ENCODE data around the gene AVP. TPM values are rescaled to one million over a fixed set of nuclear protein-coding genes. Genes with fewer than 3 reads are reported as not detected.

Gene AVP
- total RNA-seq, 2 donors from 2014 or later, result 3.1 TPM; not detected in 1

DNA sequence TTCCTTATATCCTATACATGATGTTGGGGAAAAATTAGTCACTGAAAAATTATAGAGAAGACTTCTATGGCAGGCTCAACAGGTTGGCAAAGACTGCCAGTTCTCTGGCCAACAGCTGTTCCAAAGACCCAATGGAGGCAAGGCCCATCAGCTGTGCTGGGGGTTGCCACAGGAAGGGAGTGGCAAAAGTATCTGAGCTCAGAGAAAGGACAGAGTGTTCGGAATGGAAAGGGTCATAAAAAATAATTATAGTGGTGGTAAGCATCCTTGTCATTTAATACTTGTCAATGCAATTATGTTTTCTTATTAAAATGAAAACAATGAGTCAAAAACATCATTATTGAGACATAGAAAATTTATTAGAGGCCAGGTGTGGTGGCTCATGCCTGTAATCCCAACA lies 39.0 kb upstream of the AVP start:
- Histone ChIP-seq H3K27ac (no peak overlapping the region), H3K4me1 (replicated peaks) (no peaks in the 10 kb centered on the region), H3K36me3 (no peaks in the 10 kb centered on the region), H3K9me3 (no peaks in the 10 kb centered on the region), H3K27me3 (replicated peaks; ENCODE audit: insufficient read depth) (no peaks in the 10 kb centered on the region), H3K4me3 (no peak overlapping the region)
- 72% methylated on average over 1 of the region's 1 CpG for WGBS
- no peak for DNase-seq (ENCODE audit: low spot score)
- intact Hi-C loops (cut with DNase I), result no loop called here
- no peak for TF ChIP-seq POLR2AphosphoS5 (IDR thresholded peaks at IDR 0.05)
- TF ChIP-seq, protein P1, sequence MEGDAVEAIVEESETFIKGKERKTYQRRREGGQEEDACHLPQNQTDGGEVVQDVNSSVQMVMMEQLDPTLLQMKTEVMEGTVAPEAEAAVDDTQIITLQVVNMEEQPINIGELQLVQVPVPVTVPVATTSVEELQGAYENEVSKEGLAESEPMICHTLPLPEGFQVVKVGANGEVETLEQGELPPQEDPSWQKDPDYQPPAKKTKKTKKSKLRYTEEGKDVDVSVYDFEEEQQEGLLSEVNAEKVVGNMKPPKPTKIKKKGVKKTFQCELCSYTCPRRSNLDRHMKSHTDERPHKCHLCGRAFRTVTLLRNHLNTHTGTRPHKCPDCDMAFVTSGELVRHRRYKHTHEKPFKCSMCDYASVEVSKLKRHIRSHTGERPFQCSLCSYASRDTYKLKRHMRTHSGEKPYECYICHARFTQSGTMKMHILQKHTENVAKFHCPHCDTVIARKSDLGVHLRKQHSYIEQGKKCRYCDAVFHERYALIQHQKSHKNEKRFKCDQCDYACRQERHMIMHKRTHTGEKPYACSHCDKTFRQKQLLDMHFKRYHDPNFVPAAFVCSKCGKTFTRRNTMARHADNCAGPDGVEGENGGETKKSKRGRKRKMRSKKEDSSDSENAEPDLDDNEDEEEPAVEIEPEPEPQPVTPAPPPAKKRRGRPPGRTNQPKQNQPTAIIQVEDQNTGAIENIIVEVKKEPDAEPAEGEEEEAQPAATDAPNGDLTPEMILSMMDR (IDR thresholded peaks at IDR 0.05), result no peak
- no peak for TF ChIP-seq POLR2A (IDR thresholded peaks at IDR 0.05)

DNA sequence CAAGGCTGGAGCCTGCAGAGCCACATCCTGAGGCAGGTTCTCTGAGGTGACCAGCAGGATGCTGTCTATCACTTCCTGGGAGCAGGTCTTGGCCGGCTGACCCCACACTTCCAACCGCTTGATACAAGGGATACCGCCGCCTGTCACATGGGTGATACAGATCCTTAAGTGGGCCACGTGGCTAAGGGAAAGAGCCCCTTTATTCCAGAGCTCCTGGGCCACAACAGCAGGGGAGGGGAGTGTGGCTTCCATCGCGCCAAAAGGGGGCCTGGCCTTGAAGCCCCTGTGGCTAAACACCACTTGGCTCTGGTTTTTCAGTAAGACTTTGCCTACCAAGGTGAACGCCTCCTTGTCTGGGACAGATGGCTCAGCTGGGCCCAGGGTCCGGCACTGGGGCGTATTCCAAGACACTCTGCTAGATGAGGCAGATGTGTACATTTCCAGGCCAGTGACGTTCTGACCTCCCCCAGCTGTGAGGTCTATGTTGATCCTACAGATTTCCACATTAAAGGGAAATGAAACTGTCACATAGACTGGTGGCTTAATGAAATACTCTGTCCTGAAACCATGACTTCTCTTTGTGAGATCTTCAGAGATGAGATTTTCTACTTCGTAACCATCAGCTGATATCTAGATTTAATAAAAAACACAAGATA lies 37.6 kb upstream of the AVP start:
- intact Hi-C loops (cut with DNase I), result no loop called here
- H3K36me3 ChIP-seq, result no peaks in the 10 kb centered on the region
- no peaks in the 10 kb centered on the region for H3K4me1 ChIP-seq (replicated peaks)
- H3K9me3 ChIP-seq, result no peaks in the 10 kb centered on the region
- TF ChIP-seq POLR2A (IDR thresholded peaks at IDR 0.05) (no peak), POLR2AphosphoS5 (IDR thresholded peaks at IDR 0.05) (no peak)
- TF ChIP-seq, protein P1 (IDR thresholded peaks at IDR 0.05), result no peak
- WGBS, result 90% methylated on average over 12 of the region's 12 CpGs
- no peaks in the 10 kb centered on the region for H3K27me3 ChIP-seq (replicated peaks; ENCODE audit: insufficient read depth)
- no peak for DNase-seq (ENCODE audit: low spot score)
- no peak overlapping the region for H3K27ac ChIP-seq
- no peak overlapping the region for H3K4me3 ChIP-seq

DNA sequence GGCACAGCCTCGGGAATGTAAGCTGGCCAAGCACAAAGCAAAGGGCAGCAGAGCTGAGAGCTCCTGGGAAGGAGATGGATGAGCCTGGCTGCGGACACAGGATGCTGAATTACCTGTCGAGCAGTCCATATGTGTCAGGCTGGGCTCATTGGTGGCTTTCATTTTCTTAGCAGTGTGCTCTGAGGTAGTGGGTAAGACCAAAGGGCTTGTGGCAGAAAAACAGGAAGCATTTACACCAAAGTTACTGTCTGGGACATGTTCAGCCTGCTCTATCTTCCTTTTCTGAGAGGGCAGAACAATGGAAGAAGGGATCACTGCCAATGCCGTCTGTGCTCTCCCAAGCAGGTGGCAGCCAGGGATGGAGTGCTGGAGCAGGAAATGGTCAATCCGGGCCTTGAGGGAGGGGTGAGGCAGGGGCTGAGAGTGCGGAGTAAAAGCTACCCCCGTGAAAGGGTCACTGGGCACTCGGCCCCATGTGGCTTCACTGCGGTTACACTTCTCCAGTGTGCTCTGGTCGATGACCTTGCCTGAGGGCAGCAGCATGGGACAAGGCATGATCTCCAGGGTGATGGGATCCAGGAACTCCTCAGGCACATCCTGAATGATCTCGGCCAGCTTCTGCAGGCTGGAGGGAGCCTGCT lies 36.9 kb upstream of the AVP start:
- H3K9me3 ChIP-seq, result no peaks in the 10 kb centered on the region
- intact Hi-C loops (cut with DNase I), result no loop called here

DNA sequence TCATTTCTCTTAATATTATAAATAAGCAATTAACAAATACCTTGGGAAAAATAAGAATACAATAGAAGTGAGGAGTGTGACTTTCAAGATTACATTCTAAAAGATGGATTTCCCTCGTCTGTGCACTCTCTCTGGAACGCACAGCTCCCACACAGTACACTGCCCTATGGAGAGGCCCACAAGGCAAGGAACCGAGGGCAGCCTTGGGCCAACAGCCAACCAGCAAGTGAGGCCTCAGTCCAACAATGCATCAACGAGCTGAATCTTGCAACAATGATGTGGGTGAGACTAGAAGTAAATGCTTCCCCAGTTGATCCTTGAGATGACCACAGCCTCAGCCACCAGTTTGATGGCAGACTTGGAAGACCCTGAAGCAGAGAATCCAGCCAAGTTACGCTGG lies 34.5 kb upstream of the AVP start:
- TF ChIP-seq POLR2A (IDR thresholded peaks at IDR 0.05), result no peak
- TF ChIP-seq, protein P1 (IDR thresholded peaks at IDR 0.05), result no peak
- TF ChIP-seq POLR2AphosphoS5 (IDR thresholded peaks at IDR 0.05), result no peak
- Histone ChIP-seq H3K27ac (no peak overlapping the region), H3K27me3 (replicated peaks; ENCODE audit: insufficient read depth) (no peaks in the 10 kb centered on the region), H3K9me3 (no peaks in the 10 kb centered on the region), H3K4me3 (no peak overlapping the region), H3K36me3 (no peaks in the 10 kb centered on the region), H3K4me1 (replicated peaks) (no peaks in the 10 kb centered on the region)
- DNase-seq (ENCODE audit: low spot score), result no peak
- intact Hi-C loops (cut with DNase I), result no loop called here
- 67% methylated on average over 5 of the region's 5 CpGs for WGBS

More for the DNA sequence above, 36.9 kb upstream of the AVP start:
- Histone ChIP-seq H3K36me3 (no peaks in the 10 kb centered on the region), H3K4me3 (no peak overlapping the region), H3K27me3 (replicated peaks; ENCODE audit: insufficient read depth) (no peaks in the 10 kb centered on the region), H3K4me1 (replicated peaks) (no peaks in the 10 kb centered on the region), H3K27ac (no peak overlapping the region)
- WGBS, result 80% methylated on average over 11 of the region's 11 CpGs
- no peak for TF ChIP-seq POLR2AphosphoS5 (IDR thresholded peaks at IDR 0.05)
- no peak for TF ChIP-seq POLR2A (IDR thresholded peaks at IDR 0.05)
- TF ChIP-seq, protein P1 (IDR thresholded peaks at IDR 0.05), result no peak
- DNase-seq (ENCODE audit: low spot score), result no peak

Data from prostate gland (tissue), 2 donors.